ENCODE results near the gene ANXA5.

The ANXA5 gene

GRCh38 chr4:121712001-121712651, 15.3 kb upstream of the ANXA5 start:
- no peak for DNase-seq (ENCODE audit: low spot score)

- peak; percentile 91 for DNase-seq (ENCODE audit: low spot score)
Measured at GRCh38 chr4:121711263-121712000, 14.7 kb upstream of the ANXA5 start.

- DNase-seq (ENCODE audit: low spot score) = no peak
Measured at GRCh38 chr4:121709766-121710405, 13.1 kb upstream of the ANXA5 start.

GRCh38 chr4:121707344-121707743, 10.6 kb upstream of the ANXA5 start:
- DNase-seq (ENCODE audit: low spot score) = no peak

- DNase-seq (ENCODE audit: low spot score) = no peak
Measured at GRCh38 chr4:121706595-121707021, 9.8 kb upstream of the ANXA5 start.

GRCh38 chr4:121705521-121705920, 8.7 kb upstream of the ANXA5 start:
- no peak for DNase-seq (ENCODE audit: low spot score)

GRCh38 chr4:121702136-121702535, 5.4 kb upstream of the ANXA5 start:
- no peak for DNase-seq (ENCODE audit: low spot score)

GRCh38 chr4:121701263-121701662, 4.5 kb upstream of the ANXA5 start:
- no peak for DNase-seq (ENCODE audit: low spot score)

GRCh38 chr4:121698236-121698671, 1.5 kb upstream of the ANXA5 start:
- DNase-seq (ENCODE audit: low spot score) = no peak

- DNase-seq (ENCODE audit: low spot score) = no peak
Measured at GRCh38 chr4:121697564-121697963, 784 bp upstream of the ANXA5 start.

GRCh38 chr4:121696170-121696580, 605 bp downstream of the ANXA5 start:
- DNase-seq (ENCODE audit: low spot score) = peak; percentile 61

GRCh38 chr4:121693886-121694285, 2.9 kb downstream of the ANXA5 start:
- no peak for DNase-seq (ENCODE audit: low spot score)

GRCh38 chr4:121693450-121693849, 3.3 kb downstream of the ANXA5 start:
- no peak for DNase-seq (ENCODE audit: low spot score)

- DNase-seq (ENCODE audit: low spot score) = no peak
Measured at GRCh38 chr4:121692261-121692660, 4.5 kb downstream of the ANXA5 start.

GRCh38 chr4:121690001-121690400, 6.8 kb downstream of the ANXA5 start:
- no peak for DNase-seq (ENCODE audit: low spot score)

GRCh38 chr4:121688701-121689100, 8.1 kb downstream of the ANXA5 start:
- DNase-seq (ENCODE audit: low spot score) = no peak

GRCh38 chr4:121688261-121688660, 8.5 kb downstream of the ANXA5 start:
- no peak for DNase-seq (ENCODE audit: low spot score)

- no peak for DNase-seq (ENCODE audit: low spot score)
Measured at GRCh38 chr4:121686255-121686654, 10.5 kb downstream of the ANXA5 start.

GRCh38 chr4:121685257-121685656, 11.5 kb downstream of the ANXA5 start:
- DNase-seq (ENCODE audit: low spot score) = no peak

GRCh38 chr4:121684561-121684960, 12.2 kb downstream of the ANXA5 start:
- DNase-seq (ENCODE audit: low spot score) = no peak

GRCh38 chr4:121684016-121684415, 12.8 kb downstream of the ANXA5 start:
- no peak for DNase-seq (ENCODE audit: low spot score)

- no peak for DNase-seq (ENCODE audit: low spot score)
Measured at GRCh38 chr4:121680571-121680970, 16.2 kb downstream of the ANXA5 start.

- DNase-seq (ENCODE audit: low spot score) = no peak
Measured at GRCh38 chr4:121679951-121680350, 16.8 kb downstream of the ANXA5 start.

All from ecto neural progenitor cell (in vitro differentiated cells).